Stimulated activated CD8-positive, alpha-beta memory T cell treated with anti-CD3 and anti-CD28 coated beads, Interleukin-15, amount 100 ng/mL, for 48 hours (primary cell): ENCODE measurements around the gene SPANXN5.
"Not testable (repeated sequence)": the region's sequence is repeated elsewhere in the genome, so short reads cannot be mapped to it uniquely, and the experiment has no call there.

Experiments used
- DNase-seq, 2 donors: peaks; one replicate each; pipeline ENCODE4 v3.0.0-alpha.2; 2020; ENCODE audit warnings: low read depth in 2 of 2

Gene SPANXN5, protein sequence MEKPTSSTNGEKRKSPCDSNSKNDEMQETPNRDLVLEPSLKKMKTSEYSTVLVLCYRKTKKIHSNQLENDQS

DNA sequence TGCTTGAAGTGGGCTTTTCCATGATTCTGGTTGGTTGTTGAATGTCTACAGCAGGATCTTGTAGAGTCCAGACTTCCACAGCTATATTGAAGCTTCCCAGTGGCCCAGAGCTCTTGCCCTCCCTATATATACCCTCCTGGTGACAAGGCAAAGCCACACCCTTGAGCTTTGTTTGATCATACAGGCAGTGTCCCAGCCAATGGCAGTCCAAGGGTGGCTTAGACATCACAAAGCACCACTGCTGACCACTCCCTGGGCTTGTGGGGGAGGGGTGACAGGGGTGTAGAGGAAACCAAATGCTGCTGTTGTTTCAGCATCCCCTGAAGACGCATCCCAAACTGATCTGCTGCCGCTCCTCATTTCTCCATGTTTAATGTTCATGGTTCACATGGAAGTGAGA lies at the start of gene SPANXN5:
Gene SPANXN5, minus strand, starts transcription at position 101 of the 400 bp plus-strand sequence. Its CDS starts 79 bp downstream, at position 22.
- not testable (repeated sequence) for DNase-seq

DNA sequence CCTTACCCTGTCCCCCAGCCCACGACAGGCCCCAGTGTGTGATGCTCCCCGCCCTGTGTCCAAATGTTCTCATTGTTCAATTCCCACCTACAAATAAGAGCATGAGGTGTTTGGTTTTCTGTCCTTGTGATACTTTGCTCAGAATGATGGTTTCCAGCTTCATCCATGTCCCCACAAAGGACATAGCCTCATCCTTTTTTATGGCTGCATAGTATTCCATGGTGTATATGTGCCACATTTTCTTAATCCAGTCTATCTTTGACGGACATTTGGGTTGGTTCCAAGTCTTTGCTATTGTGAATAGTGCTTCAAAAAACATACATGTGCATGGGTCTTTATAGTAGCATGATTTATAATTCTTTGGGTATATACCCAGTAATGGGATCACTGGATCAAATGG lies 46.4 kb upstream of the SPANXN5 start:
- not testable (repeated sequence) for DNase-seq

DNA sequence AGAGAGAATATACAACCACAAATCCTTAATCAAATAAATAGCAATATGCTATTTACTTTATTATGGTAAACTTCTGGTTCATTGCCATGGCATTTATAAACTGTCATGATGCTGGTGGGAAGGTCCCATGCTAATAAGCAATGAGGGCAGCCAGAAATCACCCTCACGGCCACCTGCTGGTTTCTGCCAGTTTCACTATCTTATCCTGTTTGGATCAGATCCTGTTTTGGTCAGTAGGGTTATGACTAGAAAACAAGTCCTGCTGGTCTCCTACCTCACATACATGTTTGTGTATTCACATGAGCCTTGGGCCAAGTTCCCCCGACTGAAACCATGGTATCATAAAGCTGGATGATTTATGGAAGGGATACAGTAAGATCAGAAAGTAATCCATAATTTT lies 41.9 kb upstream of the SPANXN5 start:
- DNase-seq, result no peak

DNA sequence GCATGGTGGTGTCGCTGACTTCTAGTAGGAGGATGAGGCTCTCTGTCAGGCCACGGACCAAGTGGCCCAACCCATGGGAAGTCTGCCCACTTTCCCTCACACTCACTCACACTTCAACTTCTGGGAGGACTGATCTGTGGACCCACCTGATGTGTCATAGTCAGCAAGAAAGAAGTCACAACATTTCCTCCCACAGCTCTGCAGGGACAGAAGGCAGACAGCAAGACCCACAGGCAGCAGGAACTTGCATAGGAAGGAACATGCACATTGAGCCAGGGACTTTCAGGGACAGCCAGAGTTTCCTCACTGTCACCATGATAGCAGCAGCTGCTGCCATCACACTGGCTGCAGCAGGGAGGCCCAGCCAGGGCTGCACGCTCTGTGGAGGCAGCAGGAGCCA lies 33.3 kb upstream of the SPANXN5 start:
- no peak for DNase-seq

DNA sequence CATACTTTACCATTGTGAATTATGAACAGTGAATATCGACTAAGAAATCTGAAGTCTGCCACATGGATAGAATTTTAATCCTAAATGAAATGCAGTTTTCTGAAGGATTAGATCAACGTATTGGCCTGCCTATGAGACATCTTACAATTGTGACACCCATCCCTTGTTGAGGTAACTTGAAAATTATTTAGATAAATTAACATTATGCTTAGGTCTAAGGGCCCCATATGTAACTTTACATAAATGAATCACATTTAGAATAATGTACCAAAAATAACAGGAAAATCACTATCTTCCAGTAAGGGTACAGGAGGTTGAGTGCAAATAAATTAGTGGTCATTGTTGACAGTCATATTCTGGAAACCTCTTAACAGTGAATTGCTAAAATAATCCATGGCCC lies 27.4 kb upstream of the SPANXN5 start:
- no peak for DNase-seq

DNA sequence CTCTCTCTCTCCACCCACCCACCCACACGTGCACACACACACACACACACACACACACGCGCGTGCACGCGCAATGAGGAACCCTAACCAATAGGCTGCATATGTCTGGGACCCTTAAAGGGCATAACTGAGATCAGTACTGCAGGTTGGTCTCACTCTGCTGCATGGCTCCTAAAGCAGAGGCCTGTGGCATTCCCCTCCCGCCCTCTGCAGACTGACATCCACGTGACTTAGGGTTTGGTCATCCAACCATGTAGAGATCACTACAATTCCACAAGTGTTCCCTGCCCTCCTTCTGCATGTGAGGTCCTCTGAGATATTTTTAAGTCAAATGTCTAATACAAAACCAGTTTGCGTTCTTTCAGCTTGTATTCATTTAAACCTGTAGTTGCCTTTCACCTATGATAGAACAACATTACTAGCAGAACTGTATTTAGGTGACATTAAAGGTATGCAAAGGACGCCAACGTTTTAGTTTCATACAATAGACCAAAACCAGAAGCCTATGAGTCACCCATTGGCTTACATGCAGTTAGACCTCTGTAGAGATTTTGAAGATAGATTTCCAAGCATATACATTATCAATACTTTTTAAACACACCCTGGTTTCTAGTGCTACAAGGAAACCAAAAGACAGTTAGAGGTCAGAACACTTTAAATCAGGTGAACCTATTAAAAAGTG lies 24.0 kb upstream of the SPANXN5 start:
- no peak for DNase-seq

DNA sequence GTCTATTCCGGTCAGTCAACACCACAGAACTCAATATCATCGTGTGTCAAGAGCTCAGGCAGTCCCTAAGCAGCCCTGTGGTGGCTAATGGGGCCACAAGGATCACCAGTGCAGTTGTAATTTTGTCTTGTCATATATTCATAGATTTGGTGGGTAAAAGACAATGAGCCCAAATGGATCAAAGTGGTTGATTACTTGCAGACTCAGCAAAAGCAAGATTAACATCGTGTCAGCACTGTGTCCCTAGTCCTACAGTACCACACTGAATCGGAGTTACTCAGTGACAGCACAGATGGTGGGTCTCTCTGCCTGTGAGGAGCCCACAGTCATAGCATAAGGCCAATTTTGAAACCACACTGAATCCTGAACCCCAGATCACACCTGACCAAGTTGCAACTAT lies 22.6 kb upstream of the SPANXN5 start:
- DNase-seq, result no peak

DNA sequence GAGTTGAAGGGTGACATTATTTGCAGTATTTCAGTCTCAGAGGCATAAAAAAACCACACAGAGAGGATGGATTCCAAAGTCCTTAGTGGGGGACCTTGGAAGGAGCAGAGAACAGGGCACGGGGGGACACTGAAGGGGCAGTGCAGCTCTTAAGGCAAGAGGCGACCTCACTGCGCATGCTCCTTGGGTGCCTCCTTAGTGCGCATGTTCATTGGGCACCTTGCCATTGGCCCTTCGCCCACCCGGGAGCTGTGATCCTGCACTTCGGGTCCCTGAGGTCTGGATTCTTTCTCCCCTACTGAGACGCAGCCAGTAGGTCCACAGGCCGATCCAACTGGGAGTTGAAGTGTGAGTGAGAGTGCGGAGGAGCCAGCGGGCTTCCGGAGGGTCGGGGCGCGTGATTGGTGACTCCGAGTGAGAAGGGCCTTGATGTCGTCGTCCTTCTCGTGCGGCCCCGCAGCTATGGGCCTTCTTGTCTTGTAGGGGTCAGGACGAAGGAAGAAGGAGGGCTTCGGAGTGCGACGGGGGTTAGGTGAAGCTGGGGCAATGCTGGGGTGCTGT lies 13.9 kb upstream of the SPANXN5 start, which contains the start of gene XAGE5:
Gene XAGE5, plus strand, starts transcription at position 223 of the 561 bp plus-strand sequence. CDS start 1,280 bp downstream, outside the sequence.
- DNase-seq, result no peak

DNA sequence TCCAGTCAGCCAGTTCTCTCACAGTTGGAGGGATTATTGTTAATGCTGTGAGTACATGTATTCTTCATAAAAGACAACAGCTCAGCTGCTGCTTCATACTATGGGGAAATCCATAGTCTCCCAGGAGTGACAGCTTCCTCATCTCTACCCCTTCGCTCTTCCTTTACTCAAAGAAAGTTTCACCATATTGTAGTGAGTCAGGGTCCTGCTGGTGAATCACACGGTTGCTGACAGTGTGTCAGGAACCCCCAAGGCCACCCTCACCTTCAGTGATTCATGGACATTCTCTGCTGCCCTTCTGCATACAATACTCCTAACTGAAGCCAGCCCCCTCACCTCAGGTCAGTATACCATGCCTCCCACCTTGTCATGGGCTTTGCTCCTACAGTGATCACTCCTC lies 7.6 kb upstream of the SPANXN5 start:
- not testable (repeated sequence) for DNase-seq

DNA sequence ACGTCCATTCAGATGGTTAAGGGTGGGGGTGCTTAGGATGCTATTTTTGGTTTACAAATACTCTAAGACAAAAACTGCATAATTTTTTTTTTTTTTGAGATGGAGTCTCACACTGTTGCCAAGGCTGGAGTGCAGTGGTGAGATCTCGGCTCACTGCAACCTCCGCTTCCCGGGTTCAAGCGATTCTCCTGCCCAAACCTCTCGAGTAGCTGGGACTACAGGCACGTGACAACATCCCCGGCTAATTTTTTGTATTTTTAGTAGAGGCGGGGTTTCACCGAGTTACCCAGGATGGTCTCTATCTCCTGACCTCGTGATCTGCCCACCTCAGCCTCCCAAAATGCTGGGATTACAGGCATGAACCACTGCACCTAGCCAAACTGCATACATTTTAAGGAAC lies 23.7 kb downstream of the SPANXN5 start:
- DNase-seq, result not testable (repeated sequence)

DNA sequence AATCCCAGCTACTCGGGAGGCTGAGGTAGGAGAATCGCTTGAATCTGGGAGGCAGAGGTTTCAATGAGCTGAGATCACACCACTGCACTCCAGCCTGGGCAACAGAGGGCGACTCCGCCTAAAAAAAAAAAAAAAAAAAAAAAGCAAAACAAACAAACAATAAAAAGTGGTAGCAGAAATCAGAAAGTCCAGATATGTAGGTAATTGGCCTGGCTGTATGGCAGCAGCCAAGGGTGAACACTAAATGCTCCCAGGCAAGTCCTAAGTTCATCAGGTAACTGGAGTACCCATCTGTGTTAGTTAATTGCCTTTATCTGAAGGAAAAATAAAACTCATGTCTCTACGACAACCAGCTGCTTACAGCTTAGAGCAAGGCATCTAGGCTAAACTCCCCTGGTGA lies 31.2 kb downstream of the SPANXN5 start:
- DNase-seq, result not testable (repeated sequence)

DNA sequence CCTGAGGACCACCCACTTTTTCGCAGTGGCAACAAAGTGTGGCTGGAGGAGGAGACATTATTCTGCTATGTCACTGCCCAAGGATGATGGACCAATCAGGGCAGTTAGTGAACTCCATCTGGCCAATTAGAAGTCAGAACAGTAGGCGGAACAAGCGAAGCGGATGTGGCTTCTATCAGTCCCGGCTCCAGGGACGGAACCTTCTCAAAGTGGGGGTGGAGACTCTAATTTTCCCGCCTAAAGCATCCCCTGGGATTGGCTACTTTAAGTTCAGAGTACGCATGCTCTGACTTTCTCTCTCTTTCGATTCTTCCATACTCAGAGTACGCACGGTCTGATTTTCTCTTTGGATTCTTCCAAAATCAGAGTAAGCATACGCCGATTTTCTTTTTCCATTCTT lies 46.3 kb downstream of the SPANXN5 start, which contains the start of gene SSX2B:
Gene SSX2B, plus strand, starts transcription at position 301 of the 400 bp plus-strand sequence. CDS start 1,429 bp downstream, outside the sequence.
- not testable (repeated sequence) for DNase-seq
